ENCODE data around the gene IFT57.
A peak's percentile ranks its signal among the peaks of the same experiment; 100 is the strongest.

Gene IFT57

GRCh38 chr3:108215871-108216270, 6.4 kb downstream of the IFT57 start:
- no peak for DNase-seq

GRCh38 chr3:108209579-108209978, 12.6 kb downstream of the IFT57 start:
- no peak for DNase-seq

GRCh38 chr3:108208831-108209230, 13.4 kb downstream of the IFT57 start:
- DNase-seq, result peak; percentile 49

- peak; percentile 1 for DNase-seq
Observed at GRCh38 chr3:108202834-108203233, 19.4 kb downstream of the IFT57 start.

GRCh38 chr3:108202080-108202479, 20.1 kb downstream of the IFT57 start:
- DNase-seq, result no peak

GRCh38 chr3:108201258-108201657, 21.0 kb downstream of the IFT57 start:
- no peak for DNase-seq

GRCh38 chr3:108200578-108200977, 21.6 kb downstream of the IFT57 start:
- DNase-seq, result no peak

GRCh38 chr3:108200024-108200423, 22.2 kb downstream of the IFT57 start:
- no peak for DNase-seq

- no peak for DNase-seq
Observed at GRCh38 chr3:108191394-108191793, 30.8 kb downstream of the IFT57 start.

- no peak for DNase-seq
Observed at GRCh38 chr3:108190346-108190745, 31.9 kb downstream of the IFT57 start.

- peak; percentile 37 for DNase-seq
Observed at GRCh38 chr3:108189440-108189839, 32.8 kb downstream of the IFT57 start.

GRCh38 chr3:108185536-108185935, 36.7 kb downstream of the IFT57 start:
- no peak for DNase-seq

GRCh38 chr3:108184824-108185223, 37.4 kb downstream of the IFT57 start:
- no peak for DNase-seq

- no peak for DNase-seq
Observed at GRCh38 chr3:108183971-108184370, 38.3 kb downstream of the IFT57 start.

- no peak for DNase-seq
Observed at GRCh38 chr3:108183181-108183580, 39.0 kb downstream of the IFT57 start.

GRCh38 chr3:108182339-108182738, 39.9 kb downstream of the IFT57 start:
- DNase-seq, result no peak

- no peak for DNase-seq
Observed at GRCh38 chr3:108181172-108181571, 41.1 kb downstream of the IFT57 start.

- DNase-seq, result no peak
Observed at GRCh38 chr3:108180194-108180593, 42.0 kb downstream of the IFT57 start.

- DNase-seq, result no peak
Observed at GRCh38 chr3:108178676-108179075, 43.5 kb downstream of the IFT57 start.

- DNase-seq, result no peak
Observed at GRCh38 chr3:108177536-108177935, 44.7 kb downstream of the IFT57 start.

GRCh38 chr3:108175352-108175751, 46.9 kb downstream of the IFT57 start:
- no peak for DNase-seq

- DNase-seq, result no peak
Observed at GRCh38 chr3:108171106-108171505, 51.1 kb downstream of the IFT57 start.

- DNase-seq, result no peak
Observed at GRCh38 chr3:108164391-108164790, 57.8 kb downstream of the IFT57 start.

GRCh38 chr3:108159865-108160264, 62.4 kb downstream of the IFT57 start:
- no peak for DNase-seq

- DNase-seq, result no peak
Observed at GRCh38 chr3:108159105-108159504, 63.1 kb downstream of the IFT57 start.

- DNase-seq, result no peak
Observed at GRCh38 chr3:108158251-108158650, 64.0 kb downstream of the IFT57 start.
